Measurements from ENCODE around the gene NUP98.

DNA sequence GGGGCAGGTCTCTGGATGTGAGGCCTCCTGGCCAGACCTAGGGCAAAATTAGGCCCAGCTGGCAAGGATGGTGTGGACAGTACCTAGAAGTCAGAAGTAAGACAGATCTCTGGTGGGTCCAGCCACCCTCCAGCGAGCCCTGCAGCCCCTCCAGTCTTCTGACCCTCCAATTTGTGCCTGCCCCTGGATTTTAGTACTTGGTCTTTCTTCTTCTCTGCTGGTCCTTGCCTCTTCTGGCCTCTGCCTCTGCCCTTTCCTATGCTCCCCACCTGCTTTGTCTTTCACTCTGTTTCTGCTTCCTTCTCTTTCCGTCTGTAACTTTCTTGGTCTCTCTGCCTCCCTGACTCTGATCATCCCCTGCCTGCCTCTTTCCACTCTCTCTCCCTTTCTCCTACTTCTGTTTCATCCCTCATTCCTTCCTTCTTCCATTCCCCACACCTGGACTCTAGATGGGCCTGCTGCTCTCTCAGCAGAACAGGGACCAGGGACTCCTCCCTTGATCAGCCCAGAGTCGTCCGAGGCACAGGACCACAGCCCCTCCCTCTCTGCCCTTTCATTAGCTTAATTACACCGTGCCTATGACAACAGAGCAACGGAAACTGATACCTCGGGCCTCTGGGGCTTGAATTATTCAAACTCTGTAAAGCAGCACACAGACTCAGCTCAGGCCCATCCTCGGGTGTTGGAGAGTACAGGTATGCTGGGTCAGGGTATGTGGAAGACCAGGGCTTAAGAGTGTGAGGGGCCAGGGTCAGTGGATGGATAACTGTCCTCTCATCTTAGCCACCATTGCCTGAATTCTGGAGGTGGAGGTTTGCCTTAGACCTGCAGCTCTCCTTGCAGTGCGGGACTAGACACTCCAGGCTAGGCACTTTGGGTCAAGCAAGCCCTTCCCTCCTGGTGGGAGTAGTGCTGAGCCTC, 125.8 kb downstream of the NUP98 start, which contains the start of gene CHRNA10:
- no peak for TF ChIP-seq TBL1XR1 (IDR thresholded peaks at IDR 0.05; ENCODE audit: low read depth, low read length)
- TF ChIP-seq, protein P1, sequence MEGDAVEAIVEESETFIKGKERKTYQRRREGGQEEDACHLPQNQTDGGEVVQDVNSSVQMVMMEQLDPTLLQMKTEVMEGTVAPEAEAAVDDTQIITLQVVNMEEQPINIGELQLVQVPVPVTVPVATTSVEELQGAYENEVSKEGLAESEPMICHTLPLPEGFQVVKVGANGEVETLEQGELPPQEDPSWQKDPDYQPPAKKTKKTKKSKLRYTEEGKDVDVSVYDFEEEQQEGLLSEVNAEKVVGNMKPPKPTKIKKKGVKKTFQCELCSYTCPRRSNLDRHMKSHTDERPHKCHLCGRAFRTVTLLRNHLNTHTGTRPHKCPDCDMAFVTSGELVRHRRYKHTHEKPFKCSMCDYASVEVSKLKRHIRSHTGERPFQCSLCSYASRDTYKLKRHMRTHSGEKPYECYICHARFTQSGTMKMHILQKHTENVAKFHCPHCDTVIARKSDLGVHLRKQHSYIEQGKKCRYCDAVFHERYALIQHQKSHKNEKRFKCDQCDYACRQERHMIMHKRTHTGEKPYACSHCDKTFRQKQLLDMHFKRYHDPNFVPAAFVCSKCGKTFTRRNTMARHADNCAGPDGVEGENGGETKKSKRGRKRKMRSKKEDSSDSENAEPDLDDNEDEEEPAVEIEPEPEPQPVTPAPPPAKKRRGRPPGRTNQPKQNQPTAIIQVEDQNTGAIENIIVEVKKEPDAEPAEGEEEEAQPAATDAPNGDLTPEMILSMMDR (IDR thresholded peaks at IDR 0.05 in 2 of 3, conservative IDR thresholded peaks at IDR 0.05 in 1 of 3; ENCODE audit: control insufficient read depth in 2 of 3, extremely low read depth in 1 of 3, insufficient read depth in 1 of 3, low read depth in 3 of 3, low read length in 3 of 3): no peak
- no peak for TF ChIP-seq POLR2AphosphoS5 (IDR thresholded peaks at IDR 0.05; ENCODE audit: low read length)
- TF ChIP-seq EGR1 (IDR thresholded peaks at IDR 0.05; ENCODE audit: borderline replicate concordance in 1 of 2, low read depth in 2 of 2, low read length in 2 of 2): no peak
- TF ChIP-seq SUZ12 (IDR thresholded peaks at IDR 0.05; ENCODE audit: unreplicated experiment): no peak
- TF ChIP-seq JUNB (IDR thresholded peaks at IDR 0.05): no peak
- no peak for TF ChIP-seq POLR2A (IDR thresholded peaks at IDR 0.05; ENCODE audit: low read depth, low read length)
- TF ChIP-seq IRF3 (IDR thresholded peaks at IDR 0.05): no peak
- no peak for TF ChIP-seq SRF (IDR thresholded peaks at IDR 0.05; ENCODE audit: low read depth in 2 of 2, low read length in 2 of 2)

Data from GM12878 (cell line).